HG03354 (cell line): Measurements from ENCODE around the gene EPHA10.
"Not testable (repeated sequence)": the region's sequence is repeated elsewhere in the genome, so short reads cannot be mapped to it uniquely, and the experiment has no call there.

ENCODE experiments used
- ATAC-seq: cut with Tn5 transposase; IDR thresholded peaks from one replicate; pipeline ENCODE4 v1.9.1; 2021; ENCODE audit warnings: mild to moderate bottlenecking; ENCODE audit not compliant: unreplicated experiment, poor library complexity, severe bottlenecking

Gene EPHA10

GRCh38 chr1:37718901-37719571 is 45.9 kb downstream of the EPHA10 start:
- no peak for ATAC-seq

GRCh38 chr1:37718181-37718900 is 46.6 kb downstream of the EPHA10 start:
- no peak for ATAC-seq

GRCh38 chr1:37717631-37718030 is 47.3 kb downstream of the EPHA10 start:
- ATAC-seq: no peak

- ATAC-seq: no peak
Measured at GRCh38 chr1:37716321-37716720, 48.6 kb downstream of the EPHA10 start.

GRCh38 chr1:37714689-37715088 is 50.2 kb downstream of the EPHA10 start:
- ATAC-seq: no peak

- ATAC-seq: no peak
Measured at GRCh38 chr1:37714226-37714625, 50.7 kb downstream of the EPHA10 start.

- ATAC-seq: no peak
Measured at GRCh38 chr1:37708471-37708870, 56.4 kb downstream of the EPHA10 start.

- no peak for ATAC-seq
Measured at GRCh38 chr1:37705399-37705798, 59.5 kb downstream of the EPHA10 start.

GRCh38 chr1:37704966-37705365 is 60.0 kb downstream of the EPHA10 start:
- no peak for ATAC-seq

- no peak for ATAC-seq
Measured at GRCh38 chr1:37703061-37703460, 61.9 kb downstream of the EPHA10 start.

GRCh38 chr1:37701051-37701450 is 63.9 kb downstream of the EPHA10 start:
- ATAC-seq: no peak

- no peak for ATAC-seq
Measured at GRCh38 chr1:37699147-37699546, 65.8 kb downstream of the EPHA10 start.

- no peak for ATAC-seq
Measured at GRCh38 chr1:37697737-37698136, 67.2 kb downstream of the EPHA10 start.

GRCh38 chr1:37697090-37697489 is 67.8 kb downstream of the EPHA10 start:
- ATAC-seq: no peak

- ATAC-seq: no peak
Measured at GRCh38 chr1:37692834-37693175, 72.1 kb downstream of the EPHA10 start.

- ATAC-seq: peak; percentile 81
Measured at GRCh38 chr1:37692078-37692833, 72.7 kb downstream of the EPHA10 start, which contains the start of gene CDCA8. Gene CDCA8, plus strand, starts transcription at chr1:37692516. Its CDS starts 175 bp downstream, at chr1:37692691.

GRCh38 chr1:37691497-37692077 is 73.3 kb downstream of the EPHA10 start:
- ATAC-seq: peak; percentile 24

GRCh38 chr1:37688926-37689325 is 76.0 kb downstream of the EPHA10 start:
- ATAC-seq: no peak

- not testable (repeated sequence) for ATAC-seq
Measured at GRCh38 chr1:37687764-37688163, 77.2 kb downstream of the EPHA10 start.

GRCh38 chr1:37685722-37686121 is 79.2 kb downstream of the EPHA10 start:
- ATAC-seq: no peak
